Measurements from ENCODE around the gene RHO. TPM values are rescaled to one million over a fixed set of nuclear protein-coding genes. Genes with fewer than 3 reads are reported as not detected.

The RHO gene
- total RNA-seq, 2 experiments from 2014 or later, result not detected

GRCh38 chr3:129560911-129561594 is 32.6 kb downstream of the RHO start:
- Mint-ChIP-seq H3K27ac (no peak overlapping the region), H3K4me3 (no peak overlapping the region), H3K27me3 (ENCODE audit: low read depth) (no peaks in the 10 kb centered on the region), H3K4me1 (ENCODE audit: low read depth) (no peaks in the 10 kb centered on the region), H3K36me3 (ENCODE audit: low read depth) (no peaks in the 10 kb centered on the region), H3K9me3 (no peaks in the 10 kb centered on the region)
- CTCF ChIA-PET, result no interaction called here
- DNase-seq, result no peak
- intact Hi-C loops (cut with micrococcal nuclease), result no loop called here

- Mint-ChIP-seq H3K9me3 (no peaks in the 10 kb centered on the region), H3K36me3 (ENCODE audit: low read depth) (no peaks in the 10 kb centered on the region), H3K27ac (no peak overlapping the region), H3K27me3 (ENCODE audit: low read depth) (no peaks in the 10 kb centered on the region), H3K4me1 (ENCODE audit: low read depth) (no peaks in the 10 kb centered on the region), H3K4me3 (no peak overlapping the region)
- CTCF ChIA-PET, result no interaction called here
- intact Hi-C loops (cut with micrococcal nuclease), result no loop called here
- DNase-seq, result no peak
These were observed 33.3 kb downstream of the RHO start for GRCh38 chr3:129561619-129562248.

- H3K36me3 Mint-ChIP-seq (ENCODE audit: low read depth), result no peaks in the 10 kb centered on the region
- intact Hi-C loops (cut with micrococcal nuclease), result no loop called here
- H3K27ac Mint-ChIP-seq, result no peak overlapping the region
These were observed 34.4 kb downstream of the RHO start for GRCh38 chr3:129562803-129563202.

GRCh38 chr3:129563332-129563731 is 34.9 kb downstream of the RHO start:
- H3K36me3 Mint-ChIP-seq (ENCODE audit: low read depth), result no peaks in the 10 kb centered on the region
- no peaks in the 10 kb centered on the region for H3K9me3 Mint-ChIP-seq
- no peak overlapping the region for H3K4me3 Mint-ChIP-seq
- H3K27ac Mint-ChIP-seq, result no peak overlapping the region
- no peak for DNase-seq
- intact Hi-C loops (cut with micrococcal nuclease), result no loop called here
- H3K4me1 Mint-ChIP-seq (ENCODE audit: low read depth), result no peaks in the 10 kb centered on the region
- CTCF ChIA-PET, result no interaction called here
- no peaks in the 10 kb centered on the region for H3K27me3 Mint-ChIP-seq (ENCODE audit: low read depth)

More at GRCh38 chr3:129562803-129563202, 34.4 kb downstream of the RHO start:
- CTCF ChIA-PET, result no interaction called here
- no peak for DNase-seq
- H3K9me3 Mint-ChIP-seq, result no peaks in the 10 kb centered on the region
- no peaks in the 10 kb centered on the region for H3K27me3 Mint-ChIP-seq (ENCODE audit: low read depth)
- H3K4me3 Mint-ChIP-seq, result no peak overlapping the region
- no peaks in the 10 kb centered on the region for H3K4me1 Mint-ChIP-seq (ENCODE audit: low read depth)

GRCh38 chr3:129563850-129564535 is 35.6 kb downstream of the RHO start:
- Mint-ChIP-seq H3K9me3 (no peaks in the 10 kb centered on the region), H3K36me3 (ENCODE audit: low read depth) (no peaks in the 10 kb centered on the region), H3K27me3 (ENCODE audit: low read depth) (no peaks in the 10 kb centered on the region), H3K4me1 (ENCODE audit: low read depth) (no peaks in the 10 kb centered on the region), H3K4me3 (no peak overlapping the region), H3K27ac (no peak overlapping the region)
- CTCF ChIA-PET, result no interaction called here
- DNase-seq, result no peak
- intact Hi-C loops (cut with micrococcal nuclease), result no loop called here

- no peak for DNase-seq
- no peaks in the 10 kb centered on the region for H3K4me1 Mint-ChIP-seq (ENCODE audit: low read depth)
- no peak overlapping the region for H3K27ac Mint-ChIP-seq
- H3K36me3 Mint-ChIP-seq (ENCODE audit: low read depth), result no peaks in the 10 kb centered on the region
- intact Hi-C loops (cut with micrococcal nuclease), result no loop called here
- no peaks in the 10 kb centered on the region for H3K27me3 Mint-ChIP-seq (ENCODE audit: low read depth)
- no peak overlapping the region for H3K4me3 Mint-ChIP-seq
- CTCF ChIA-PET, result no interaction called here
- no peaks in the 10 kb centered on the region for H3K9me3 Mint-ChIP-seq
These were observed 36.7 kb downstream of the RHO start for GRCh38 chr3:129564981-129565644.

GRCh38 chr3:129565902-129566301 is 37.5 kb downstream of the RHO start:
- Mint-ChIP-seq H3K4me1 (ENCODE audit: low read depth) (no peaks in the 10 kb centered on the region), H3K36me3 (ENCODE audit: low read depth) (no peaks in the 10 kb centered on the region), H3K27me3 (ENCODE audit: low read depth) (no peaks in the 10 kb centered on the region), H3K9me3 (no peaks in the 10 kb centered on the region), H3K27ac (no peak overlapping the region), H3K4me3 (no peak overlapping the region)
- CTCF ChIA-PET, result no interaction called here
- no peak for DNase-seq
- intact Hi-C loops (cut with micrococcal nuclease), result no loop called here

GRCh38 chr3:129567176-129567705 is 38.8 kb downstream of the RHO start:
- no peaks in the 10 kb centered on the region for H3K27me3 Mint-ChIP-seq (ENCODE audit: low read depth)
- DNase-seq, result no peak
- H3K36me3 Mint-ChIP-seq (ENCODE audit: low read depth), result no peaks in the 10 kb centered on the region
- CTCF ChIA-PET, result interaction anchor here (0.6 to 0.7 kb wide), 2 partner anchors 31 to 57 kb away, joined by 3 read pairs; no protein-coding TSS in a partner anchor
- no peak overlapping the region for H3K27ac Mint-ChIP-seq
- H3K4me3 Mint-ChIP-seq, result no peak overlapping the region
- H3K4me1 Mint-ChIP-seq (ENCODE audit: low read depth), result no peaks in the 10 kb centered on the region
- intact Hi-C loops (cut with micrococcal nuclease), result no loop called here
- H3K9me3 Mint-ChIP-seq, result no peaks in the 10 kb centered on the region

- CTCF ChIA-PET, result no interaction called here
These were observed 39.5 kb downstream of the RHO start for GRCh38 chr3:129567939-129568338.

GRCh38 chr3:129569856-129570255 is 41.4 kb downstream of the RHO start:
- H3K27ac Mint-ChIP-seq, result no peak overlapping the region
- H3K4me3 Mint-ChIP-seq, result no peak overlapping the region
- no peaks in the 10 kb centered on the region for H3K4me1 Mint-ChIP-seq (ENCODE audit: low read depth)
- DNase-seq, result no peak
- intact Hi-C loops (cut with micrococcal nuclease), result no loop called here
- no peaks in the 10 kb centered on the region for H3K36me3 Mint-ChIP-seq (ENCODE audit: low read depth)
- CTCF ChIA-PET, result no interaction called here
- H3K27me3 Mint-ChIP-seq (ENCODE audit: low read depth), result no peaks in the 10 kb centered on the region
- H3K9me3 Mint-ChIP-seq, result no peaks in the 10 kb centered on the region

More at GRCh38 chr3:129567939-129568338, 39.5 kb downstream of the RHO start:
- Mint-ChIP-seq H3K27me3 (ENCODE audit: low read depth) (no peaks in the 10 kb centered on the region), H3K9me3 (no peaks in the 10 kb centered on the region), H3K27ac (no peak overlapping the region), H3K4me3 (no peak overlapping the region), H3K4me1 (ENCODE audit: low read depth) (no peaks in the 10 kb centered on the region), H3K36me3 (ENCODE audit: low read depth) (no peaks in the 10 kb centered on the region)
- intact Hi-C loops (cut with micrococcal nuclease), result no loop called here
- DNase-seq, result no peak

- no peak for DNase-seq
- intact Hi-C loops (cut with micrococcal nuclease), result no loop called here
- Mint-ChIP-seq H3K27ac (no peak overlapping the region), H3K27me3 (ENCODE audit: low read depth) (no peaks in the 10 kb centered on the region), H3K4me3 (no peak overlapping the region), H3K4me1 (ENCODE audit: low read depth) (peaks cover 14% of the 10 kb centered on the region), H3K36me3 (ENCODE audit: low read depth) (no peaks in the 10 kb centered on the region), H3K9me3 (no peaks in the 10 kb centered on the region)
- CTCF ChIA-PET, result no interaction called here
These were observed 43.4 kb downstream of the RHO start for GRCh38 chr3:129571605-129572547.

- Mint-ChIP-seq H3K36me3 (ENCODE audit: low read depth) (no peaks in the 10 kb centered on the region), H3K4me1 (ENCODE audit: low read depth) (peaks cover 17% of the 10 kb centered on the region), H3K4me3 (no peak overlapping the region), H3K27me3 (ENCODE audit: low read depth) (no peaks in the 10 kb centered on the region), H3K9me3 (no peaks in the 10 kb centered on the region), H3K27ac (no peak overlapping the region)
- intact Hi-C loops (cut with micrococcal nuclease), result no loop called here
- CTCF ChIA-PET, result no interaction called here
- DNase-seq, result no peak
These were observed 44.2 kb downstream of the RHO start for GRCh38 chr3:129572603-129573002.
